ENCODE measurements around the gene TADA2A.

GRCh38 chr17:37480427-37480826, 73.7 kb downstream of the TADA2A start:
- TF ChIP-seq EZH2 (IDR thresholded peaks at IDR 0.05; ENCODE audit: low read length) (no peak), CTCF (optimal IDR thresholded peaks at IDR 0.05 in 1 of 3, IDR thresholded peaks at IDR 0.05 in 1 of 3, conservative IDR thresholded peaks at IDR 0.05 in 1 of 3; ENCODE audit: extremely low read depth in 1 of 3, insufficient read depth in 2 of 3, low read length in 3 of 3) (no peak)

Measured in keratinocyte (primary cell).